Type B pancreatic cell (in vitro differentiated cells): ENCODE measurements around the gene ATP10B. TPM values are rescaled to one million over a fixed set of nuclear protein-coding genes. Genes with fewer than 3 reads are reported as not detected.

ENCODE experiments used
- DNase-seq: peaks from one replicate; pipeline ENCODE4 v3.0.0; 2021; ENCODE audit warnings: mixed read lengths; ENCODE audit not compliant: unreplicated experiment; ENCODE audit errors: extremely low spot score
- H3K27ac Mint-ChIP-seq: 2 replicates; pipeline ENCODE4 v1.8.0; 2021; ENCODE audit warnings: mild to moderate bottlenecking, mixed read lengths
- H3K27me3 Mint-ChIP-seq: 2 replicates; pipeline ENCODE4 v1.8.0; 2021; ENCODE audit warnings: mixed read lengths
- H3K36me3 Mint-ChIP-seq: 2 replicates; pipeline ENCODE4 v1.8.0; 2021; ENCODE audit warnings: mixed read lengths
- H3K4me1 Mint-ChIP-seq: one replicate; pipeline ENCODE4 v1.8.0; 2021; ENCODE audit warnings: mixed read lengths; ENCODE audit not compliant: unreplicated experiment
- H3K4me3 Mint-ChIP-seq: 2 replicates; pipeline ENCODE4 v1.8.0; 2021; ENCODE audit warnings: mild to moderate bottlenecking, mixed read lengths
- H3K9me3 Mint-ChIP-seq: 2 replicates; pipeline ENCODE4 v1.8.0; 2021; ENCODE audit warnings: mixed read lengths
- CTCF ChIP-seq: fragments of 200-600 bp; sonication (generic); conservative IDR thresholded peaks from 2 replicates; pipeline ENCODE4 v1.5.0; 2021; ENCODE audit warnings: antibody characterized with exemption, mild to moderate bottlenecking
- total RNA-seq: library from RNA; stranded (reverse); gene quantifications from 2 replicates; pipeline ENCODE4 v1.2.1, GENCODE V29; 2021; ENCODE audit warnings: low replicate concordance

The ATP10B gene
- total RNA-seq, 1 donor from 2014 or later, result 4.0 TPM

GRCh38 chr5:160548949-160549645 is 302.9 kb downstream of the ATP10B start:
- H3K4me3 Mint-ChIP-seq, result no peak overlapping the region
- DNase-seq, result no peak
- TF ChIP-seq CTCF, result no peak
- H3K36me3 Mint-ChIP-seq, result no peaks in the 10 kb centered on the region
- H3K27me3 Mint-ChIP-seq, result peaks cover 8% of the 10 kb centered on the region
- H3K4me1 Mint-ChIP-seq, result peaks cover 4% of the 10 kb centered on the region
- no peak overlapping the region for H3K27ac Mint-ChIP-seq
- H3K9me3 Mint-ChIP-seq, result no peaks in the 10 kb centered on the region

- no peak for DNase-seq
- Mint-ChIP-seq H3K4me3 (no peak overlapping the region), H3K27me3 (peaks cover 11% of the 10 kb centered on the region), H3K4me1 (peaks cover 4% of the 10 kb centered on the region), H3K9me3 (no peaks in the 10 kb centered on the region), H3K36me3 (no peaks in the 10 kb centered on the region), H3K27ac (no peak overlapping the region)
- no peak for TF ChIP-seq CTCF
These were observed 304.1 kb downstream of the ATP10B start for GRCh38 chr5:160547872-160548271.

- Mint-ChIP-seq H3K4me1 (peaks cover 4% of the 10 kb centered on the region), H3K4me3 (no peak overlapping the region), H3K27me3 (peaks cover 11% of the 10 kb centered on the region), H3K27ac (no peak overlapping the region), H3K9me3 (no peaks in the 10 kb centered on the region), H3K36me3 (no peaks in the 10 kb centered on the region)
- DNase-seq, result no peak
- no peak for TF ChIP-seq CTCF
These were observed 304.9 kb downstream of the ATP10B start for GRCh38 chr5:160547061-160547460.

- TF ChIP-seq CTCF, result no peak
These were observed 306.2 kb downstream of the ATP10B start for GRCh38 chr5:160545832-160546231.

GRCh38 chr5:160543395-160543794 is 308.6 kb downstream of the ATP10B start:
- TF ChIP-seq CTCF, result no peak
- DNase-seq, result no peak
- H3K4me1 Mint-ChIP-seq, result no peaks in the 10 kb centered on the region
- no peaks in the 10 kb centered on the region for H3K9me3 Mint-ChIP-seq
- no peak overlapping the region for H3K27ac Mint-ChIP-seq
- no peaks in the 10 kb centered on the region for H3K36me3 Mint-ChIP-seq
- no peak overlapping the region for H3K4me3 Mint-ChIP-seq
- H3K27me3 Mint-ChIP-seq, result peaks cover 7% of the 10 kb centered on the region

More at GRCh38 chr5:160545832-160546231, 306.2 kb downstream of the ATP10B start:
- DNase-seq, result no peak
- peaks cover 4% of the 10 kb centered on the region for H3K4me1 Mint-ChIP-seq
- H3K4me3 Mint-ChIP-seq, result no peak overlapping the region
- H3K9me3 Mint-ChIP-seq, result no peaks in the 10 kb centered on the region
- H3K27ac Mint-ChIP-seq, result no peak overlapping the region
- H3K27me3 Mint-ChIP-seq, result peaks cover 7% of the 10 kb centered on the region
- H3K36me3 Mint-ChIP-seq, result no peaks in the 10 kb centered on the region

- no peak for DNase-seq
- no peak overlapping the region for H3K4me3 Mint-ChIP-seq
- TF ChIP-seq CTCF, result no peak
- no peaks in the 10 kb centered on the region for H3K4me1 Mint-ChIP-seq
- H3K9me3 Mint-ChIP-seq, result no peaks in the 10 kb centered on the region
- no peaks in the 10 kb centered on the region for H3K36me3 Mint-ChIP-seq
- no peak overlapping the region for H3K27ac Mint-ChIP-seq
- H3K27me3 Mint-ChIP-seq, result peaks cover 7% of the 10 kb centered on the region
These were observed 309.2 kb downstream of the ATP10B start for GRCh38 chr5:160542840-160543239.
